Endothelial cell of umbilical vein (primary cell): ENCODE results near the gene MALSU1. TPM values are rescaled to one million over a fixed set of nuclear protein-coding genes. Genes with fewer than 3 reads are reported as not detected.
A peak's percentile ranks its signal among the peaks of the same experiment; 100 is the strongest.

Experiments
- BruUV-seq: library from RNA; stranded (reverse); fragments of 400-500 nt; replicated peaks from 2 replicates; lab custom pipeline; 2021; lab: Mats Ljungman, UMichigan
- CTCF ChIA-PET: fragments of 300-600, 350-600 bp; sonication (Branson Sonifier 250); formaldehyde crosslinking; loops from one replicate; lab custom pipeline; 2021; ENCODE audit warnings: antibody characterized with exemption, inconsistent platforms; lab: Charles Lee
- POLR2A ChIA-PET: fragments of 300-600, 350-600 bp; sonication (Branson Sonifier 250); formaldehyde crosslinking; loops from one replicate; lab custom pipeline; 2021; ENCODE audit warnings: antibody characterized with exemption, inconsistent platforms; lab: Charles Lee
- DNase-seq: peaks from one replicate; pipeline ENCODE4 v3.0.0-alpha.2; 2011; ENCODE audit warnings: low read depth, low spot score
- FAIRE-seq: peaks from 2 replicates; lab custom pipeline; 2011; peaks lifted over from hg19 to GRCh38; lab: Jason Lieb, UNC
- H2AFZ ChIP-seq: 2 replicates; pipeline ENCODE4 v1.6.0; 2012; ENCODE audit warnings: low read depth, low read length, control low read depth, inconsistent platforms
- H3K27ac ChIP-seq: 2 replicates; pipeline ENCODE4 v1.5.1; 2011; ENCODE audit warnings: low read depth, mild to moderate bottlenecking, control low read depth, low read length, moderate library complexity; ENCODE audit not compliant: insufficient read depth
- H3K27me3 ChIP-seq, 2 experiments: 2 replicates each; pipeline versions ENCODE4 v1.6.0 to v1.6.1; 2011; ENCODE audit warnings: low read length in 2 of 2, mixed read lengths in 1 of 2; ENCODE audit not compliant: control insufficient read depth in 2 of 2, insufficient read depth in 2 of 2
- H3K36me3 ChIP-seq, 2 experiments: 2 replicates in 1 of 2; 3 replicates in 1 of 2; pipeline ENCODE4 v1.5.1; 2011; ENCODE audit warnings: low read length in 2 of 2, mild to moderate bottlenecking in 1 of 2, moderate library complexity in 1 of 2; ENCODE audit not compliant: control insufficient read depth in 2 of 2, insufficient read depth in 2 of 2; ENCODE audit errors: extremely low read depth in 1 of 2
- H3K4me1 ChIP-seq: 3 replicates; pipeline ENCODE4 v1.5.1; 2011; ENCODE audit warnings: mild to moderate bottlenecking, low read length; ENCODE audit not compliant: control insufficient read depth, insufficient read depth; ENCODE audit errors: extremely low read depth
- H3K4me2 ChIP-seq: 2 replicates; pipeline ENCODE4 v1.6.1; 2011; ENCODE audit warnings: low read length, control low read depth, mixed read lengths; ENCODE audit not compliant: insufficient read depth
- H3K4me3 ChIP-seq, 3 experiments: fragments of 200-600 bp in 1 of 3; sonication (generic), shearing (Covaris generic) in 1 of 3; replicated peaks in 1 of 3; 2 replicates each; pipeline ENCODE4 v1.5.1; 2011 to 2016; ENCODE audit warnings: control low read depth in 3 of 3, low read length in 3 of 3, mild to moderate bottlenecking in 2 of 3, inconsistent platforms in 1 of 3, low read depth in 1 of 3, moderate library complexity in 1 of 3; ENCODE audit not compliant: insufficient read depth in 1 of 3
- H3K79me2 ChIP-seq: 2 replicates; pipeline ENCODE4 v1.6.0; 2012; ENCODE audit warnings: low read length, inconsistent platforms; ENCODE audit not compliant: control insufficient read depth, insufficient read depth
- H3K9ac ChIP-seq: replicated peaks from 2 replicates; pipeline ENCODE3; 2011; ENCODE audit warnings: low read length, control low read depth; ENCODE audit not compliant: insufficient read depth; ENCODE audit errors: extremely low read depth
- H3K9me1 ChIP-seq: replicated peaks from 3 replicates; pipeline ENCODE4 v1.6.0; 2011; ENCODE audit warnings: mild to moderate bottlenecking, low read length; ENCODE audit not compliant: control insufficient read depth, insufficient read depth; ENCODE audit errors: extremely low read depth
- H3K9me3 ChIP-seq: replicated peaks from 2 replicates; pipeline ENCODE4 v1.5.1; 2012; ENCODE audit warnings: low read length, inconsistent platforms; ENCODE audit not compliant: control insufficient read depth, insufficient read depth
- H4K20me1 ChIP-seq: replicated peaks from 2 replicates; pipeline ENCODE3; 2011; ENCODE audit warnings: mild to moderate bottlenecking, low read length; ENCODE audit not compliant: control insufficient read depth, insufficient read depth; ENCODE audit errors: extremely low read depth
- CTCF ChIP-seq, 2 donors: IDR thresholded peaks; 1 replicate in 1 of 2; 2 replicates in 1 of 2; pipeline ENCODE4 v1.5.1; 2011; ENCODE audit warnings: low read length in 2 of 2, mild to moderate bottlenecking in 2 of 2, moderate library complexity in 2 of 2, control low read depth in 1 of 2, inconsistent platforms in 1 of 2, low read depth in 1 of 2; ENCODE audit not compliant: insufficient read depth in 1 of 2; ENCODE audit errors: extremely low read depth in 1 of 2
- EZH2 ChIP-seq: IDR thresholded peaks from 2 replicates; pipeline ENCODE4 v1.6.1; 2012; ENCODE audit warnings: borderline replicate concordance, low read depth, mild to moderate bottlenecking, moderate library complexity, low read length, inconsistent platforms; ENCODE audit not compliant: severe bottlenecking
- FOS ChIP-seq: IDR thresholded peaks from 2 replicates; pipeline ENCODE4 v1.6.1; 2011; ENCODE audit warnings: mild to moderate bottlenecking, low read length, moderate library complexity, borderline replicate concordance; ENCODE audit not compliant: insufficient read depth
- GATA2 ChIP-seq: IDR thresholded peaks from 2 replicates; pipeline ENCODE4 v1.7.0; 2011; ENCODE audit warnings: low read depth, mild to moderate bottlenecking, moderate library complexity, mixed read lengths, low read length; ENCODE audit not compliant: insufficient read length, insufficient read depth
- JUN ChIP-seq: IDR thresholded peaks from 2 replicates; pipeline ENCODE4 v1.6.1; 2011; ENCODE audit warnings: borderline replicate concordance, low read depth; ENCODE audit not compliant: insufficient read length, insufficient read depth
- MYC ChIP-seq: IDR thresholded peaks from one replicate; pipeline ENCODE4 v1.6.1; 2011; ENCODE audit warnings: mild to moderate bottlenecking, low read depth, low read length
- POLR2A ChIP-seq: IDR thresholded peaks from 2 replicates; pipeline ENCODE4 v1.6.1; 2012; ENCODE audit warnings: low read depth, mild to moderate bottlenecking, control low read depth, low read length
- POLR2AphosphoS5 ChIP-seq: IDR thresholded peaks from 2 replicates; pipeline ENCODE4 v1.6.1; 2012; ENCODE audit warnings: low read depth, mild to moderate bottlenecking, control low read depth, low read length, moderate library complexity; ENCODE audit not compliant: insufficient read depth
- dilution Hi-C: fragments of 300-500 bp; cut with MboI; formaldehyde crosslinking; loops from one replicate; pipeline ENCODE4 v1.15.0; 2019; ENCODE audit warnings: low sequenced_read_pairs; ENCODE audit not compliant: extremely low pct_ligation_motif_present
- intact Hi-C: fragments of 100-400 bp; cut with micrococcal nuclease; formaldehyde crosslinking; loops from one replicate; pipeline ENCODE4 v1.10.0; 2022
- polyA plus RNA-seq, 4 experiments: library from polyadenylated mRNA; depleted of rRNA in 3 of 4; stranded (reverse) in 3 of 4; unstranded in 1 of 4; fragments of >200 nt; gene quantifications; 2 replicates each; pipeline versions ENCODE4 v1.2.1 to v1.2.3, GENCODE V29; 2011 to 2012; ENCODE audit warnings: missing spikeins in 1 of 4
- total RNA-seq: library from RNA; stranded (reverse); gene quantifications from 2 replicates; pipeline ENCODE4 v1.2.3, GENCODE V29; 2021
- TF ChIP-seq, protein P1 (sequence below): IDR thresholded peaks from 2 replicates; pipeline ENCODE4 v1.6.1; 2011; ENCODE audit not compliant: insufficient read depth, insufficient read length

Gene MALSU1
- total and polyA plus RNA-seq, 2 donors (not counting 3 experiments of a cell fraction or from before 2014, with no cell fraction given) = 62.6 to 68.0 TPM

DNA sequence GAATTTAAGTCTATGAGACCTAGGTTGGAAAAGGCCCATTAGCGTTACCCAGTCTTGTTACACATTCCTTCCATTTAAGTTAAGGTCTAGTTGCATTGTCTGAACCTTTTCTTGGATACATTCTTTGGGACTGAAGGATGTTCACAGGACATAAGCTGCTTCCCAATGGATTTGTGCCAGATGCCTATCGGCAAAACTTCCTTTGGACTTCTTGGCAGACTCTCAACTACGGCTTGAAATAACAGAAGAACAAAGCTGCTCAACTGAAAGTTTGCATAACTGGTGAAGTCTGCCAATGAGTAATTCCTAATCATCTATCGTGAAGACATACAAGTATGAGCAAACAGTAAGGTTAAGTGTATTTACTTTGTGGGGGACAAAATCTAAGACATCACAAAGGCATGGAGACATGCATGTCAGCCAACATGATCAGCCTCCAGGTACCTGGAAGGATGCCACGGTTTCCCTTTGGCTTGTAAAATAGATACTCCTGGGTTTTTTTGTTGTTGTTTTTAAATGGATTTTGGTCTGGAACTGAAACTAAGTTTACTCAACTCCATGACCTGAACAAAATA, 35.4 kb downstream of the MALSU1 start:
- H3K4me1 ChIP-seq = peaks cover 46% of the 10 kb centered on the region
- DNase-seq (peak; percentile 99), FAIRE-seq (peak; percentile 98)
- dilution Hi-C loops = no loop called here
- no peaks in the 10 kb centered on the region for H3K9me1 ChIP-seq
- no peaks in the 10 kb centered on the region for H3K9me3 ChIP-seq
- H3K9ac ChIP-seq = peak overlapping the region; percentile 66
- peaks cover 56% of the 10 kb centered on the region for H3K79me2 ChIP-seq
- no peaks in the 10 kb centered on the region for H4K20me1 ChIP-seq
- TF ChIP-seq EZH2 (no peak), JUN (peak; percentile 80), FOS (peak; percentile 95), GATA2 (peak; percentile 97), POLR2AphosphoS5 (peak; percentile 95), CTCF (IDR thresholded peaks at IDR 0.05; ENCODE audit: extremely low read depth in 1 of 2, insufficient read depth in 1 of 2, low read depth in 1 of 2, low read length in 2 of 2) (no peak), MYC (no peak), POLR2A (peak; percentile 76)
- TF ChIP-seq, protein P1, sequence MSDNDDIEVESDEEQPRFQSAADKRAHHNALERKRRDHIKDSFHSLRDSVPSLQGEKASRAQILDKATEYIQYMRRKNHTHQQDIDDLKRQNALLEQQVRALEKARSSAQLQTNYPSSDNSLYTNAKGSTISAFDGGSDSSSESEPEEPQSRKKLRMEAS = no peak
- peaks cover 6 to 26% of the 10 kb centered on the region in 2 experiments for H3K36me3 ChIP-seq
- BruUV-seq = no TSS peak
- no peak overlapping the region for H2AFZ ChIP-seq
- H3K27me3 ChIP-seq = no peaks in the 10 kb centered on the region
- H3K27ac ChIP-seq = peak overlapping the region; percentile 93
- no peak overlapping the region for H3K4me3 ChIP-seq
- peak overlapping the region; percentile 62 for H3K4me2 ChIP-seq
- ChIA-PET POLR2A (interaction anchor here (1.1 to 1.3 kb wide), 2 partner anchors 9 to 15 kb away, joined by 4 to 6 read pairs; no protein-coding TSS in a partner anchor), CTCF (interaction anchor here (0.6 to 3.0 kb wide), 8 partner anchors 9 to 68 kb away, joined by 3 to 11 read pairs (median 6); no protein-coding TSS in a partner anchor)
- intact Hi-C loops = loop anchor here (1.0 to 2.0 kb wide), 6 partner anchors 13 to 136 kb away; partner anchors contain the start of genes IGF2BP3 and MALSU1
